CD4-positive, alpha-beta T cell treated with Interleukin-17A for 4 hours (primary cell): ENCODE measurements around the gene IDI2.

Experiments used
- DNase-seq: peaks from one replicate; pipeline ENCODE4 v3.0.0-alpha.2; 2020; ENCODE audit warnings: mixed read lengths

The IDI2 gene

DNA sequence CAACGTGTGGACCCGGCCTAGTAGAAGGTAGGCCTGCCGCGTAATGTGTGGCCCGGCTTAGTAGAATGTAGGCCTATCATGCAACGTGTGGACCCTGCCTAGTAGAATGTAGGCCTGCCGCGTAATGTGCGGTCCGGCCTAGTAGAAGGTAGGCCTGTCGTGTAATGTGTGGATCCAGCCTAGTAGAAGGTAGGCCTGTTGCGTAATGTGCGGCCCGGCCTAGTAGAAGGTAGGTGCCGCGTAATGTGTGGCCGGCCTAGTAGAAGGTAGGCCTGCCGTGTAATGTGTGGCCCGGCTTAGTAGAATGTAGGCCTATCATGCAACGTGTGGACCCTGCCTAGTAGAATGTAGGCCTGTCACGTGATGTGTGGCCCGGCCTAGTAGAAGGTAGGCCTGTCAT is 49.3 kb downstream of the IDI2 start:
- no peak for DNase-seq

GRCh38 chr10:974785-975074 is 50.9 kb downstream of the IDI2 start:
- DNase-seq: no peak

DNA sequence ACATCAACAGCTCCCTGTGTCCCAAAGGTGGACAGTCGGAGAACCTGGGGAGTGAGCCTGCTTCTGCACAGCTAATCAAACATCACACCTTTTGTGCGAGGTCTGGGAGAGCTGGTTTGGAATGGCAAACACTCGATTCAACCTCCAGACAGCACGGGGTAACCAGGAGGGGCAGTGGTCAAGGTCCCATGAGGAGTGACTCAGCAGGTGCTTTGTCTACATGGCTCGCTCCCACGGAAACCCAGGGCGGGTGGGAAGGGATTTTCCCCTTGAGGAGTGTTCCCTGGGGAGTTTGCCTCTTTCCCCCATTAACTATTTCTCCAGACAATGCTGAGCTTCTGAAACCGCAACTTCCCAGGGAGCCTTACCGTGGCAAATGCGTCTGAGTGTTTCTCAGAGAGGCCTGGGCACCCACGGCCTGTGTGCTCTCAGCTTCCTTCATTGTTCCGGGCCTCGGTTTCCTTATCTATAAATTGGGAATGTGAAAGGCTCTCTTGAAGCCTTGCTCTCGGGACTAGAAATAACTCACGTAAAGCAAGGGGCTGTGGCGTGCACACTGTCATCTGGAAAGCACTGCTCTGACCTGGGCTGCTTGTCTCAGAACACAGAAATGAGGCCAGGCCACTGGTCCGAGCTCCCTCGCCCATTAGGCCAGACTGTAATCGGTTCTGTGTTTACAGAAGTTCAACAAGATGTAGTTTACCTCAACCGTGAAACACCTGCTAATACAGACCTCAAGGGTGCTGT is 51.4 kb downstream of the IDI2 start:
- DNase-seq: no peak

- no peak for DNase-seq
Measured at GRCh38 chr10:972763-973162, 52.9 kb downstream of the IDI2 start.

- DNase-seq: no peak
Measured at GRCh38 chr10:971613-972012, 54.0 kb downstream of the IDI2 start.

- DNase-seq: no peak
Measured at GRCh38 chr10:971150-971542, 54.5 kb downstream of the IDI2 start.

- DNase-seq: no peak
Measured at GRCh38 chr10:970311-971149, 55.1 kb downstream of the IDI2 start.

DNA sequence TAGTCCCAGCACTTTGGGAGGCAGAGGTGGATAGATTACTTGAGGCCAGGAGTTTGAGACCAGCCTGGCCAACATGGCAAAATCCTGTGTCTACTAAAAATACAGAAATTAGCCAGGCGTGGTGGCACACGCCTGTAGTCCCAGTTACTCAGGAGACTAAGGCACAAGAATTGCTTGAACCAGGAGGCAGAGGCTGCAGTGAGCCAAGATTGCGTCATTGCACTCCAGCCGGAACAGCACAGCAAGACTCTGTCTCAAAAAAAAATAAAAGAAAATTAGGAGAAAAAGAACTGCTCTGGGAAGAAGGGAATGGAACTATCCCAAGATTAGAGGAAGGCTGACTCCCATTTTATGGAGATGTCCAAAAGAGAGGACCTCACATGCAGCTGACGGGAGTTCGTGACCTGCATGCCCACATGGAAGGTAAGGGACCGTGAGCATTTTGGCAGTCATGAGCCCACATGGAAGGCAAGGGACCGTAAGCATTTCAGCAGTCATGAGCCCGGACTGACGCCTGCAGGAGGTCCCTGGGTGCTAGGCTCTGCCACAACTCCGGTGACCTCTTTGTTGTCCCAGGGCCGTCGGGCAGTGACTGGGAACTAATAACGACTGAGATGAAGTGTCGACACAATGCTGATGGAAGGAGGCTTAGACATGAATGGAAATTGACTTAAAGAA is 56.0 kb downstream of the IDI2 start:
- DNase-seq: no peak
